DOHH2 (cell line): ENCODE results near the gene CNN2.

Experiments used
- H3F3A ChIP-seq: fragments of 200-600 bp; sonication (generic), shearing (Covaris generic); 2 replicates; pipeline ENCODE4 v1.6.0; 2016; ENCODE audit warnings: antibody characterized with exemption, mild to moderate bottlenecking; ENCODE audit not compliant: control insufficient read depth, insufficient read depth
- H3K27ac ChIP-seq: fragments of 200-600 bp; sonication (generic); 2 replicates; pipeline ENCODE4 v1.5.1; 2014; ENCODE audit warnings: low read depth, mild to moderate bottlenecking, low read length, moderate library complexity
- H3K27me3 ChIP-seq: fragments of 200-600 bp; sonication (generic); 2 replicates; pipeline ENCODE4 v1.6.1; 2014; ENCODE audit warnings: mild to moderate bottlenecking, low read length, mixed read lengths; ENCODE audit not compliant: control insufficient read depth
- H3K36me3 ChIP-seq: fragments of 200-600 bp; sonication (generic); 2 replicates; pipeline ENCODE4 v1.6.1; 2014; ENCODE audit warnings: mild to moderate bottlenecking, low read length, moderate library complexity, mixed read lengths; ENCODE audit not compliant: control insufficient read depth
- H3K4me1 ChIP-seq: fragments of 200-600 bp; sonication (generic); 2 replicates; pipeline ENCODE4 v1.6.1; 2014; ENCODE audit warnings: mild to moderate bottlenecking, low read length, mixed read lengths; ENCODE audit not compliant: control insufficient read depth
- H3K4me2 ChIP-seq: fragments of 200-600 bp; sonication (generic); 2 replicates; pipeline ENCODE4 v1.6.0; 2014; ENCODE audit warnings: mild to moderate bottlenecking, low read length, moderate library complexity
- H3K4me3 ChIP-seq: fragments of 200-600 bp; sonication (generic); 2 replicates; pipeline ENCODE4 v1.5.1; 2014; ENCODE audit warnings: mild to moderate bottlenecking, low read length, mixed read lengths
- H3K79me2 ChIP-seq: fragments of 200-600 bp; sonication (generic); 2 replicates; pipeline ENCODE4 v1.6.1; 2014; ENCODE audit warnings: mild to moderate bottlenecking, low read length, mixed read lengths; ENCODE audit not compliant: control insufficient read depth
- H3K9me2 ChIP-seq: fragments of 200-600 bp; sonication (generic); replicated peaks from 2 replicates; pipeline ENCODE4 v1.6.1; 2014; ENCODE audit warnings: mild to moderate bottlenecking, low read length, mixed read lengths; ENCODE audit not compliant: control insufficient read depth
- H3K9me3 ChIP-seq: fragments of 200-600 bp; sonication (generic); 2 replicates; pipeline ENCODE4 v1.6.1; 2014; ENCODE audit warnings: antibody characterized with exemption, low read length, mixed read lengths; ENCODE audit not compliant: control insufficient read depth, insufficient read depth
- H4K20me1 ChIP-seq: fragments of 200-600 bp; sonication (generic); 2 replicates; pipeline ENCODE4 v1.6.0; 2014; ENCODE audit warnings: low read depth, mild to moderate bottlenecking, antibody characterized with exemption, low read length, moderate library complexity; ENCODE audit not compliant: control insufficient read depth, insufficient read depth
- EZH2phosphoT487 ChIP-seq: fragments of 200-600 bp; sonication (generic); IDR thresholded peaks from 2 replicates; pipeline ENCODE4 v1.6.1; 2017; ENCODE audit warnings: borderline replicate concordance, mild to moderate bottlenecking, antibody characterized with exemption, low read length, moderate library complexity, mixed read lengths
- TF ChIP-seq, protein P1 (sequence below): fragments of 200-600 bp; sonication (generic); IDR thresholded peaks from one replicate; pipeline ENCODE4 v1.5.1; 2014; ENCODE audit warnings: antibody characterized with exemption, mild to moderate bottlenecking, low read depth, low read length; ENCODE audit not compliant: poor library complexity, severe bottlenecking

CNN2 gene

DNA sequence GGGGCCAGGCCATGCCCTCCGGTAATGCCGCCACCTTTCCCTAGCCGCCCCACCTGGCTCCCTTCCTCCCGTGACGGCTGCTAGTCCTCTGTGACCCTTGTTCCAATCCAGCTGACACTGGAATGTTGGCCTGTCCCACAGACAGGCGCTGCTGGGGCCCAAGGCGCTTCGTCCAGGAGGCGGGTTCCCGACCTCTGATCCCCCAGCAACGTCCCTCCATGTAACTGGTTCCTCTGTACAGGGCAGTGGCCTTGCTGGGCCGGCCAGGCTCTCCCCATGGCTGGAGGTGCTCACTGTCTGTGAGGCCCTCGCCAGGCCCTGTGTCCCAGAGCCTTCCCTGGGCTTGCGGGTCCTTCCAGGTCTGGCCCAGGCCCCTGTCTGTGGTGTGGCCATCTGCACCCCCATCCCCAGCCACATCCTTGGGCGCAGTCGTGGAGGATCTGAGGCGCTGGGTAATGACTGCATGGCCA is 33.0 kb upstream of the CNN2 start:
- H3K9me3 ChIP-seq, result peaks cover 4% of the 10 kb centered on the region; the same call in 1 of the 2 replicates
- no peaks in the 10 kb centered on the region for H4K20me1 ChIP-seq
- H3K4me2 ChIP-seq, result no peak overlapping the region
- H3K27me3 ChIP-seq, result peaks cover 23% of the 10 kb centered on the region
- H3K4me1 ChIP-seq, result peaks cover 5% of the 10 kb centered on the region
- peaks cover 42% of the 10 kb centered on the region for H3K36me3 ChIP-seq
- peaks cover 3% of the 10 kb centered on the region; the same call in 1 of the 2 replicates for H3F3A ChIP-seq
- no peak overlapping the region for H3K27ac ChIP-seq
- no peak overlapping the region for H3K4me3 ChIP-seq
- no peaks in the 10 kb centered on the region for H3K79me2 ChIP-seq
- TF ChIP-seq, protein P1, sequence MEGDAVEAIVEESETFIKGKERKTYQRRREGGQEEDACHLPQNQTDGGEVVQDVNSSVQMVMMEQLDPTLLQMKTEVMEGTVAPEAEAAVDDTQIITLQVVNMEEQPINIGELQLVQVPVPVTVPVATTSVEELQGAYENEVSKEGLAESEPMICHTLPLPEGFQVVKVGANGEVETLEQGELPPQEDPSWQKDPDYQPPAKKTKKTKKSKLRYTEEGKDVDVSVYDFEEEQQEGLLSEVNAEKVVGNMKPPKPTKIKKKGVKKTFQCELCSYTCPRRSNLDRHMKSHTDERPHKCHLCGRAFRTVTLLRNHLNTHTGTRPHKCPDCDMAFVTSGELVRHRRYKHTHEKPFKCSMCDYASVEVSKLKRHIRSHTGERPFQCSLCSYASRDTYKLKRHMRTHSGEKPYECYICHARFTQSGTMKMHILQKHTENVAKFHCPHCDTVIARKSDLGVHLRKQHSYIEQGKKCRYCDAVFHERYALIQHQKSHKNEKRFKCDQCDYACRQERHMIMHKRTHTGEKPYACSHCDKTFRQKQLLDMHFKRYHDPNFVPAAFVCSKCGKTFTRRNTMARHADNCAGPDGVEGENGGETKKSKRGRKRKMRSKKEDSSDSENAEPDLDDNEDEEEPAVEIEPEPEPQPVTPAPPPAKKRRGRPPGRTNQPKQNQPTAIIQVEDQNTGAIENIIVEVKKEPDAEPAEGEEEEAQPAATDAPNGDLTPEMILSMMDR, result no peak
- TF ChIP-seq EZH2phosphoT487, result no peak
- H3K9me2 ChIP-seq, result no peaks in the 10 kb centered on the region

DNA sequence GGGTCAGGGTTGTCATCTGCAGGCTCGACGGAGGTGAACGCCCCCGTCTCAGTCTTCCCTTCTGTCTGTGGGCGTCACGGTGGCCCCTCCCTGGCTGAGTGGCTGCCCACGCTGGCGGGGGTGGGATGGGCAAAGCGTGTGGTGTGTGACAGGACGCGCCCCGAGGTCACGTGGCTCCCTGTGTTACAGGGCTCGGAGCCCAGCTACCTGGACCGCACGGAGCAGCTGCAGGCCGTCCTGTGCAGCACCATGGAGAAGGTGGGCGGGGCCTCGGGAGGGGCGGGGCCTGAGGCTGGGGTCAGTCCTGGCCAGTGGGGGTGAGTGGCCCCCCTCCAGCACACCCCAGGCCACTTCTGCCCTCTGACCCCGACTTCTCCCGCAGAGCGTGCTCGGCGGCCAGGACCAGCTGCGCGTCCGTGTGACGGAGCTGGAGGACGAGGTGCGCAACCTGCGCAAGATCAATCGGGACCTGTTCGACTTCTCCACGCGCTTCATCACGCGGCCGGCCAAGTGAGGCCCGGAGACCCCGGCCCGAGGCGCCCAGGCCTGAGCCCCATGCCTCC is 32.5 kb upstream of the CNN2 start:
- H3K9me2 ChIP-seq, result no peaks in the 10 kb centered on the region
- H4K20me1 ChIP-seq, result no peaks in the 10 kb centered on the region
- H3K36me3 ChIP-seq, result peaks cover 37% of the 10 kb centered on the region
- H3K27ac ChIP-seq, result no peak overlapping the region
- no peak overlapping the region for H3K4me2 ChIP-seq
- peaks cover 3% of the 10 kb centered on the region; the same call in 1 of the 2 replicates for H3F3A ChIP-seq
- no peaks in the 10 kb centered on the region for H3K79me2 ChIP-seq
- H3K4me1 ChIP-seq, result peaks cover 5% of the 10 kb centered on the region
- TF ChIP-seq, protein P1, result no peak
- no peak for TF ChIP-seq EZH2phosphoT487
- peaks cover 28% of the 10 kb centered on the region for H3K27me3 ChIP-seq
- peaks cover 4% of the 10 kb centered on the region; the same call in 1 of the 2 replicates for H3K9me3 ChIP-seq
- no peak overlapping the region for H3K4me3 ChIP-seq

DNA sequence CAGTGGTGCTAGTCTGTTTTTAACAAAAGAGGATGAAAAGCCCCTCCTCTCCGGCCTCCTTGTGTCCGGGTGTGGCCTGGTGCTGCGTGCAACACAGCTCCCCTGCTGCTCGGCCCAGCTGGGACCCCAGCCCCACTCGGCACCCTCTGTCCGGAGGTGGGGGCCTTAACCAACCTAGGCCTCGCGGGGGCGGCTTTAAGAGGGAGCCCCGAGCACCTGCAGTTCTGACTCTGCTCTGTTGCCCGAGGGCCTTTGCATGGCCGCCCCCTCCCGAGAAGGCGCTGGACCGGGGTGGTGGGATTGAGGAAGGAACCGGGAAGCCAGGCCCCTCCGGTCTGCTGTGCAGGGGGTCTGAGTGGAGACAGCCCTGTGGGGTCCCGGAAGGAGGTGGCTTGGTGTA is 31.9 kb upstream of the CNN2 start:
- H3K9me3 ChIP-seq, result peaks cover 4% of the 10 kb centered on the region; the same call in 1 of the 2 replicates
- TF ChIP-seq EZH2phosphoT487, result no peak
- TF ChIP-seq, protein P1, result no peak
- H3K36me3 ChIP-seq, result peaks cover 33% of the 10 kb centered on the region

More for the DNA sequence above, 31.9 kb upstream of the CNN2 start:
- Histone ChIP-seq H3K9me2 (no peaks in the 10 kb centered on the region), H3K4me3 (no peak overlapping the region), H3F3A (peaks cover 3% of the 10 kb centered on the region; the same call in 1 of the 2 replicates), H3K27me3 (peaks cover 34% of the 10 kb centered on the region), H4K20me1 (no peaks in the 10 kb centered on the region), H3K4me1 (peaks cover 5% of the 10 kb centered on the region), H3K79me2 (no peaks in the 10 kb centered on the region), H3K4me2 (no peak overlapping the region), H3K27ac (no peak overlapping the region)
